Liver (tissue), 9 donors: Measurements from ENCODE around the gene CAVIN4. TPM values are rescaled to one million over a fixed set of nuclear protein-coding genes. Genes with fewer than 3 reads are reported as not detected.

Source experiments
- DNase-seq: peaks from one replicate; pipeline ENCODE4 v3.0.0-alpha.2; 2017; ENCODE audit warnings: low spot score
- H3K27ac ChIP-seq, 2 donors: one replicate each; pipeline ENCODE4 v1.7.0; 2013; ENCODE audit warnings: inconsistent platforms in 2 of 2, low read length in 2 of 2, control low read depth in 1 of 2, low read depth in 1 of 2, mild to moderate bottlenecking in 1 of 2
- H3K27me3 ChIP-seq, 4 donors: one replicate each; pipeline versions ENCODE4 v1.6.1 to v1.7.0; 2013; ENCODE audit warnings: low read length in 3 of 4, inconsistent platforms in 1 of 4, mild to moderate bottlenecking in 1 of 4, moderate library complexity in 1 of 4; ENCODE audit not compliant: control insufficient read depth in 4 of 4, insufficient read depth in 4 of 4
- H3K36me3 ChIP-seq, 4 donors: one replicate each; pipeline versions ENCODE4 v1.6.1 to v1.7.0; 2013; ENCODE audit warnings: low read length in 3 of 4, mild to moderate bottlenecking in 3 of 4, low read depth in 1 of 4, moderate library complexity in 1 of 4; ENCODE audit not compliant: control insufficient read depth in 4 of 4, insufficient read depth in 3 of 4
- H3K4me1 ChIP-seq, 4 donors: one replicate each; pipeline versions ENCODE4 v1.6.1 to v1.7.0; 2013; ENCODE audit warnings: low read length in 3 of 4, mild to moderate bottlenecking in 3 of 4, moderate library complexity in 1 of 4; ENCODE audit not compliant: control insufficient read depth in 4 of 4, insufficient read depth in 4 of 4
- H3K4me3 ChIP-seq, 3 donors: one replicate each; pipeline versions ENCODE4 v1.6.1 to v1.7.0; 2013; ENCODE audit warnings: low read length in 3 of 3, control low read depth in 1 of 3, low read depth in 1 of 3, mild to moderate bottlenecking in 1 of 3
- H3K9ac ChIP-seq, 2 donors: one replicate each; pipeline ENCODE4 v1.7.0; 2013; ENCODE audit warnings: low read length in 2 of 2, mild to moderate bottlenecking in 2 of 2, moderate library complexity in 2 of 2, control low read depth in 1 of 2, low read depth in 1 of 2
- H3K9me3 ChIP-seq, 4 donors: one replicate each; pipeline versions ENCODE4 v1.6.1 to v1.7.0; 2013; ENCODE audit warnings: low read length in 3 of 4; ENCODE audit not compliant: control insufficient read depth in 4 of 4
- ATF3 ChIP-seq: IDR thresholded peaks from 2 replicates; pipeline ENCODE4 v1.6.1; 2016; ENCODE audit warnings: antibody characterized with exemption
- EGR1 ChIP-seq, 2 donors: IDR thresholded peaks; 2 replicates each; pipeline ENCODE4 v1.6.1; 2016 to 2018; ENCODE audit warnings: antibody characterized with exemption in 2 of 2, low read depth in 2 of 2
- FOXA1 ChIP-seq: IDR thresholded peaks from 2 replicates; pipeline ENCODE4 v1.6.1; 2016; ENCODE audit warnings: antibody characterized with exemption
- FOXA2 ChIP-seq: IDR thresholded peaks from 2 replicates; pipeline ENCODE4 v1.6.1; 2016; ENCODE audit warnings: antibody characterized with exemption
- GABPA ChIP-seq, 2 donors: IDR thresholded peaks in 1 of 2; conservative IDR thresholded peaks in 1 of 2; 2 replicates each; pipeline ENCODE4 v1.6.1; 2016; ENCODE audit warnings: antibody characterized with exemption in 2 of 2, mild to moderate bottlenecking in 1 of 2, moderate library complexity in 1 of 2
- HNF4A ChIP-seq, 2 donors: conservative IDR thresholded peaks; 2 replicates each; pipeline ENCODE4 v1.6.1; 2016; ENCODE audit warnings: antibody characterized with exemption in 2 of 2, mild to moderate bottlenecking in 2 of 2
- HNF4G ChIP-seq: IDR thresholded peaks from 2 replicates; pipeline ENCODE4 v1.6.1; 2016; ENCODE audit warnings: antibody characterized with exemption
- JUND ChIP-seq, 2 donors: IDR thresholded peaks; 2 replicates each; pipeline ENCODE4 v1.6.1; 2016; ENCODE audit warnings: antibody characterized with exemption in 2 of 2
- MAX ChIP-seq: IDR thresholded peaks from 2 replicates; pipeline ENCODE4 v1.6.1; 2016; ENCODE audit warnings: antibody characterized with exemption
- NR2F2 ChIP-seq: IDR thresholded peaks from 2 replicates; pipeline ENCODE4 v1.6.1; 2016; ENCODE audit warnings: antibody characterized with exemption
- RAD21 ChIP-seq, 2 donors: IDR thresholded peaks; 2 replicates each; pipeline ENCODE4 v1.6.1; 2016; ENCODE audit warnings: antibody characterized with exemption in 2 of 2, mild to moderate bottlenecking in 2 of 2
- RXRA ChIP-seq, 2 donors: IDR thresholded peaks; 2 replicates each; pipeline ENCODE4 v1.6.1; 2017 to 2018; ENCODE audit warnings: antibody characterized with exemption in 2 of 2, mild to moderate bottlenecking in 1 of 2
- SP1 ChIP-seq: IDR thresholded peaks from 2 replicates; pipeline ENCODE4 v1.6.1; 2018; ENCODE audit warnings: antibody characterized with exemption, mild to moderate bottlenecking
- TAF1 ChIP-seq: conservative IDR thresholded peaks from 2 replicates; pipeline ENCODE4 v1.6.1; 2016; ENCODE audit warnings: antibody characterized with exemption, mild to moderate bottlenecking
- YY1 ChIP-seq: IDR thresholded peaks from 2 replicates; pipeline ENCODE4 v1.6.1; 2016; ENCODE audit warnings: antibody characterized with exemption, mild to moderate bottlenecking
- ZBTB33 ChIP-seq: IDR thresholded peaks from 2 replicates; pipeline ENCODE4 v1.6.1; 2016; ENCODE audit warnings: antibody characterized with exemption
- WGBS: extraction: QIAGEN DNeasy Blood & Tissue Kit; methylation state at CpG from one replicate; pipeline ENCODE4 v1.1.7; 2013; 5-methylcytosine and 5-hydroxymethylcytosine counted together
- polyA plus RNA-seq, 2 donors: library from polyadenylated mRNA; stranded (reverse) in 1 of 2; unstranded in 1 of 2; fragments of 200-250 nt in 1 of 2; fragments of >200 nt in 1 of 2; fragmentation: Nextera tagmentation in 1 of 2; extraction: Ambion mirVana in 1 of 2; gene quantifications; one replicate each; pipeline versions ENCODE4 v1.2.1 to v1.2.3, GENCODE V29; 2013 to 2015
- total RNA-seq, 2 donors: library from RNA; depleted of rRNA; stranded (reverse); fragments of >200 nt; gene quantifications; one replicate each; pipeline ENCODE4 v1.2.3, GENCODE V29; 2014
- TF ChIP-seq, protein P1 (sequence below): fragments of 150-350 bp; IDR thresholded peaks from 2 replicates; pipeline ENCODE4 v1.5.1; 2017; ENCODE audit warnings: improper control_type of control experiment, low read depth, low read length; ENCODE audit not compliant: missing input control
- TF ChIP-seq, protein P2 (sequence below): IDR thresholded peaks from 2 replicates; pipeline ENCODE4 v1.6.1; 2016; ENCODE audit warnings: antibody characterized with exemption, mild to moderate bottlenecking
- donor health status: healthy.
- donor health status: healthy.
- donor health status: healthy.
- donor health status: healthy.
- donor health status: healthy.

CAVIN4 gene
- total and polyA plus RNA-seq, 4 donors = 0.05 to 0.08 (median 0.06) TPM

DNA sequence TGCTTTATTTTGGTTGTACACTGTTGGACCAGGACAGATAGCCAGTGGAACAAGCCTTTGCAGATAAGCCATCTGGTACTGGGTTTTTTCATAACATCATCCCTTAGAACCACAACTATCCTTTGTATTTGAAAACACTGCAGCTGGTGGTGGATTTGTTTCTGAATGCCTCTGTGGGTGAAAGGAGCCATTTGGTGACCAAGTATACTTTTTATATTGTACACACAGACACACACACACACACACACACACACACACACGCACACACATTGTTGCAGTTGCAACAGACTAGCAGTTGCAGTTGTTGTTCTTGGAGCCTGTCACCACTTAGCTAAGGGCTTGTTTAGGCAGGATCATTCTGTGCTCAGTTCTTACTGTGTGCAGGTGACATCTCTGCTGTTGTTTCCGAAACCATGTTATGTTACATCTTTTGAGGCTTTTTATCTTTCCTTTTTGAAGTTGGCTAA lies 22.9 kb upstream of the CAVIN4 start:
- no peak overlapping the region for H3K27ac ChIP-seq
- WGBS = 68% methylated on average over 2 of the region's 2 CpGs
- no peaks in the 10 kb centered on the region for H3K4me1 ChIP-seq
- H3K9ac ChIP-seq = no peak overlapping the region
- no peak overlapping the region for H3K4me3 ChIP-seq
- no peaks in the 10 kb centered on the region for H3K27me3 ChIP-seq
- H3K36me3 ChIP-seq = no peaks in the 10 kb centered on the region
- DNase-seq = no peak
- TF ChIP-seq YY1 = no peak
- TF ChIP-seq FOXA2 = no peak
- TF ChIP-seq JUND (IDR thresholded peaks at IDR 0.05) = no peak
- TF ChIP-seq SP1 = no peak
- TF ChIP-seq HNF4A (conservative IDR thresholded peaks at IDR 0.05) = no peak
- no peak for TF ChIP-seq MAX
- no peak for TF ChIP-seq HNF4G
- no peak for TF ChIP-seq GABPA (IDR thresholded peaks at IDR 0.05 in 1 of 2, conservative IDR thresholded peaks at IDR 0.05 in 1 of 2)
- TF ChIP-seq TAF1 = no peak
- TF ChIP-seq, protein P1, sequence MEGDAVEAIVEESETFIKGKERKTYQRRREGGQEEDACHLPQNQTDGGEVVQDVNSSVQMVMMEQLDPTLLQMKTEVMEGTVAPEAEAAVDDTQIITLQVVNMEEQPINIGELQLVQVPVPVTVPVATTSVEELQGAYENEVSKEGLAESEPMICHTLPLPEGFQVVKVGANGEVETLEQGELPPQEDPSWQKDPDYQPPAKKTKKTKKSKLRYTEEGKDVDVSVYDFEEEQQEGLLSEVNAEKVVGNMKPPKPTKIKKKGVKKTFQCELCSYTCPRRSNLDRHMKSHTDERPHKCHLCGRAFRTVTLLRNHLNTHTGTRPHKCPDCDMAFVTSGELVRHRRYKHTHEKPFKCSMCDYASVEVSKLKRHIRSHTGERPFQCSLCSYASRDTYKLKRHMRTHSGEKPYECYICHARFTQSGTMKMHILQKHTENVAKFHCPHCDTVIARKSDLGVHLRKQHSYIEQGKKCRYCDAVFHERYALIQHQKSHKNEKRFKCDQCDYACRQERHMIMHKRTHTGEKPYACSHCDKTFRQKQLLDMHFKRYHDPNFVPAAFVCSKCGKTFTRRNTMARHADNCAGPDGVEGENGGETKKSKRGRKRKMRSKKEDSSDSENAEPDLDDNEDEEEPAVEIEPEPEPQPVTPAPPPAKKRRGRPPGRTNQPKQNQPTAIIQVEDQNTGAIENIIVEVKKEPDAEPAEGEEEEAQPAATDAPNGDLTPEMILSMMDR = no peak
- no peak for TF ChIP-seq NR2F2
- no peak for TF ChIP-seq FOXA1
- TF ChIP-seq EGR1 (IDR thresholded peaks at IDR 0.05; ENCODE audit: low read depth in 2 of 2) = no peak
- TF ChIP-seq ZBTB33 = no peak
- TF ChIP-seq RXRA (IDR thresholded peaks at IDR 0.05) = no peak
- TF ChIP-seq ATF3 = no peak
- no peak for TF ChIP-seq RAD21 (IDR thresholded peaks at IDR 0.05)
- TF ChIP-seq, protein P2, sequence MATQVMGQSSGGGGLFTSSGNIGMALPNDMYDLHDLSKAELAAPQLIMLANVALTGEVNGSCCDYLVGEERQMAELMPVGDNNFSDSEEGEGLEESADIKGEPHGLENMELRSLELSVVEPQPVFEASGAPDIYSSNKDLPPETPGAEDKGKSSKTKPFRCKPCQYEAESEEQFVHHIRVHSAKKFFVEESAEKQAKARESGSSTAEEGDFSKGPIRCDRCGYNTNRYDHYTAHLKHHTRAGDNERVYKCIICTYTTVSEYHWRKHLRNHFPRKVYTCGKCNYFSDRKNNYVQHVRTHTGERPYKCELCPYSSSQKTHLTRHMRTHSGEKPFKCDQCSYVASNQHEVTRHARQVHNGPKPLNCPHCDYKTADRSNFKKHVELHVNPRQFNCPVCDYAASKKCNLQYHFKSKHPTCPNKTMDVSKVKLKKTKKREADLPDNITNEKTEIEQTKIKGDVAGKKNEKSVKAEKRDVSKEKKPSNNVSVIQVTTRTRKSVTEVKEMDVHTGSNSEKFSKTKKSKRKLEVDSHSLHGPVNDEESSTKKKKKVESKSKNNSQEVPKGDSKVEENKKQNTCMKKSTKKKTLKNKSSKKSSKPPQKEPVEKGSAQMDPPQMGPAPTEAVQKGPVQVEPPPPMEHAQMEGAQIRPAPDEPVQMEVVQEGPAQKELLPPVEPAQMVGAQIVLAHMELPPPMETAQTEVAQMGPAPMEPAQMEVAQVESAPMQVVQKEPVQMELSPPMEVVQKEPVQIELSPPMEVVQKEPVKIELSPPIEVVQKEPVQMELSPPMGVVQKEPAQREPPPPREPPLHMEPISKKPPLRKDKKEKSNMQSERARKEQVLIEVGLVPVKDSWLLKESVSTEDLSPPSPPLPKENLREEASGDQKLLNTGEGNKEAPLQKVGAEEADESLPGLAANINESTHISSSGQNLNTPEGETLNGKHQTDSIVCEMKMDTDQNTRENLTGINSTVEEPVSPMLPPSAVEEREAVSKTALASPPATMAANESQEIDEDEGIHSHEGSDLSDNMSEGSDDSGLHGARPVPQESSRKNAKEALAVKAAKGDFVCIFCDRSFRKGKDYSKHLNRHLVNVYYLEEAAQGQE = no peak
- no peaks in the 10 kb centered on the region for H3K9me3 ChIP-seq
